Esophagus muscularis mucosa (tissue), 4 donors: ENCODE data around the gene TMEM79. TPM values are rescaled to one million over a fixed set of nuclear protein-coding genes. Genes with fewer than 3 reads are reported as not detected.

ENCODE experiments used
- DNase-seq: peaks from one replicate; pipeline ENCODE4 v3.0.0-alpha.2; 2017; ENCODE audit errors: extremely low spot score
- H3K27ac ChIP-seq, 4 donors: fragments of 200-600 bp; sonication (generic); replicated peaks in 1 of 4; 1 replicate in 3 of 4; 2 replicates in 1 of 4; pipeline ENCODE4 v1.5.1; 2016 to 2019; ENCODE audit warnings: mild to moderate bottlenecking in 1 of 4
- H3K27me3 ChIP-seq, 4 donors: fragments of 200-600 bp; sonication (generic); one replicate each; pipeline versions ENCODE4 v1.5.1 to v1.6.0; 2016 to 2019
- H3K36me3 ChIP-seq, 4 donors: fragments of 200-600 bp; sonication (generic); one replicate each; pipeline ENCODE4 v1.5.1; 2016 to 2019
- H3K4me1 ChIP-seq, 4 donors: fragments of 200-600 bp; sonication (generic); one replicate each; pipeline ENCODE4 v1.5.1; 2016 to 2019
- H3K4me3 ChIP-seq, 4 donors: fragments of 200-600 bp; sonication (generic); 1 replicate in 2 of 4; 2 replicates in 2 of 4; pipeline ENCODE4 v1.5.1; 2016 to 2019; ENCODE audit warnings: mild to moderate bottlenecking in 4 of 4, moderate library complexity in 1 of 4
- H3K9me3 ChIP-seq, 4 donors: fragments of 200-600 bp; sonication (generic); 1 replicate in 3 of 4; 2 replicates in 1 of 4; pipeline ENCODE4 v1.5.1; 2016 to 2019
- CTCF ChIP-seq, 3 experiments: fragments of 200-600 bp in 2 of 3; fragments of 450-650 bp in 1 of 3; sonication (generic) in 2 of 3; IDR thresholded peaks; one replicate each; pipeline ENCODE4 v1.5.1; 2017 to 2019; ENCODE audit warnings: antibody characterized with exemption in 3 of 3, mild to moderate bottlenecking in 2 of 3, moderate library complexity in 1 of 3
- EP300 ChIP-seq: sonication (generic); formaldehyde crosslinking; IDR thresholded peaks from one replicate; pipeline ENCODE4 v1.6.1; 2017; ENCODE audit warnings: antibody characterized with exemption
- POLR2A ChIP-seq: fragments of 450-650 bp; IDR thresholded peaks from one replicate; pipeline ENCODE4 v1.6.1; 2017; ENCODE audit warnings: antibody characterized with exemption, moderate library complexity, mild to moderate bottlenecking, low read depth
- POLR2AphosphoS5 ChIP-seq, 2 donors: sonication (generic); formaldehyde crosslinking; IDR thresholded peaks; one replicate each; pipeline ENCODE4 v1.6.1; 2017; ENCODE audit warnings: antibody characterized with exemption in 2 of 2
- WGBS: methylation state at CpG from one replicate; pipeline ENCODE4 v1.1.5; 2018; 5-methylcytosine and 5-hydroxymethylcytosine counted together
- intact Hi-C: fragments of 100-400 bp; cut with DNase I; formaldehyde crosslinking; loops from one replicate; pipeline ENCODE4 v1.15.1; 2023
- total RNA-seq, 4 donors: library from RNA; depleted of rRNA; stranded (reverse); fragments of >200 nt; gene quantifications; one replicate each; pipeline versions ENCODE4 v1.1.0 to v1.2.1, GENCODE V29; 2016

Gene TMEM79
- total RNA-seq, 4 donors from 2014 or later, result 0.99 to 3.2 (median 1.9) TPM

- H3K27ac ChIP-seq, result no peak overlapping the region
- no peaks in the 10 kb centered on the region for H3K9me3 ChIP-seq
- intact Hi-C loops, result no loop called here
- no peak for DNase-seq
- peaks cover 28 to 45% (median 44%) of the 10 kb centered on the region in 4 donors for H3K36me3 ChIP-seq
- peak overlapping the region; percentile 78 to 94 (median 88) for H3K4me3 ChIP-seq
- TF ChIP-seq POLR2A, result no peak
- TF ChIP-seq EP300, result no peak
- TF ChIP-seq POLR2AphosphoS5 (IDR thresholded peaks at IDR 0.05), result no peak
- TF ChIP-seq CTCF (IDR thresholded peaks at IDR 0.05), result no peak
- 74% methylated on average over 4 of the region's 4 CpGs for WGBS
- peaks cover 19 to 29% (median 25%) of the 10 kb centered on the region in 4 donors for H3K4me1 ChIP-seq
- H3K27me3 ChIP-seq, result no peaks in the 10 kb centered on the region
Observed at GRCh38 chr1:156336242-156336641, 52.1 kb downstream of the TMEM79 start.

GRCh38 chr1:156337052-156337887 lies 53.1 kb downstream of the TMEM79 start:
- TF ChIP-seq EP300 (no peak), POLR2A (no peak), POLR2AphosphoS5 (IDR thresholded peaks at IDR 0.05) (no peak), CTCF (IDR thresholded peaks at IDR 0.05) (no peak)
- H3K4me1 ChIP-seq, result peaks cover 19 to 29% (median 25%) of the 10 kb centered on the region in 4 donors
- peaks cover 18 to 35% (median 33%) of the 10 kb centered on the region in 4 donors for H3K36me3 ChIP-seq
- H3K4me3 ChIP-seq, result peak overlapping the region; percentile 78 to 94 (median 88)
- no peaks in the 10 kb centered on the region for H3K27me3 ChIP-seq
- intact Hi-C loops, result no loop called here
- H3K27ac ChIP-seq, result peak overlapping the region; percentile 82 to 90 (median 89)
- no peaks in the 10 kb centered on the region for H3K9me3 ChIP-seq
- WGBS, result 40% methylated on average over 34 of the region's 34 CpGs
- no peak for DNase-seq

- WGBS, result under 1% methylated on average over 14 of the region's 14 CpGs
- TF ChIP-seq POLR2AphosphoS5 (IDR thresholded peaks at IDR 0.05) (no peak), EP300 (no peak), POLR2A (no peak)
- no peak for DNase-seq
- intact Hi-C loops, result no loop called here
- Histone ChIP-seq H3K4me3 (peak overlapping the region; percentile 78 to 94 (median 88)), H3K27ac (peak overlapping the region; percentile 82 to 90 (median 89)), H3K9me3 (no peaks in the 10 kb centered on the region), H3K36me3 (peaks cover 12 to 29% (median 28%) of the 10 kb centered on the region in 4 donors), H3K4me1 (peaks cover 19 to 29% (median 25%) of the 10 kb centered on the region in 4 donors), H3K27me3 (no peaks in the 10 kb centered on the region)
Observed at GRCh38 chr1:156337888-156338179, 53.7 kb downstream of the TMEM79 start.

- intact Hi-C loops, result no loop called here
- WGBS, result under 1% methylated on average over 27 of the region's 47 CpGs
- peak within 1 kb of the TSS; percentile 82 to 90 (median 89) for H3K27ac ChIP-seq
- peak within 1 kb of the TSS; percentile 78 to 94 (median 88) for H3K4me3 ChIP-seq
- H3K27me3 ChIP-seq, result no peaks in the 10 kb centered on the region
- TF ChIP-seq CTCF (IDR thresholded peaks at IDR 0.05) (no peak), POLR2AphosphoS5 (IDR thresholded peaks at IDR 0.05) (peak; percentile 87 to 89), EP300 (no peak), POLR2A (no peak)
- H3K4me1 ChIP-seq, result peaks cover 19 to 29% (median 25%) of the 10 kb centered on the region in 4 donors
- peaks cover 9 to 24% (median 23%) of the 10 kb centered on the region in 4 donors for H3K36me3 ChIP-seq
- no peaks in the 10 kb centered on the region for H3K9me3 ChIP-seq
- DNase-seq, result peak; percentile 100
Observed at GRCh38 chr1:156338180-156338976, 54.3 kb downstream of the TMEM79 start, which contains the start of the genes CCT3 and TSACC. TSS of gene CCT3 (minus strand) at chr1:156338292. CDS start at chr1:156338184, 108 bp downstream. TSS of gene TSACC (plus strand) at chr1:156338526. CDS start at chr1:156339758, 1,232 bp downstream.

Other genes starting within 250 kb of the TMEM79 start
- gene UBQLN4, start 230.5 kb upstream of the TMEM79 start, total RNA-seq, result 10 to 100 TPM; 17.4 to 33.3 (median 26.0) TPM
- gene LAMTOR2, start 229.5 kb upstream of the TMEM79 start, total RNA-seq, result 100 to 1,000 TPM in 1 of 4 donors, 10 to 100 TPM in 3; 59.3 to 106 (median 75.5) TPM
- not detected for gene RAB25, start 223.2 kb upstream of the TMEM79 start, total RNA-seq
- gene MEX3A, start 201.9 kb upstream of the TMEM79 start, total RNA-seq, result 1 to 10 TPM in 1 of 4 donors, under 1 TPM in 3; under 0.01 to 1.6 (median 0.66) TPM
- 100 to 1,000 TPM; 311 to 589 (median 380) TPM for gene LMNA, start 169.6 kb upstream of the TMEM79 start, total RNA-seq
- gene SEMA4A, start 130.7 kb upstream of the TMEM79 start, total RNA-seq, result 1 to 10 TPM; 1.7 to 4.1 (median 2.6) TPM
- gene SLC25A44, start 90.2 kb upstream of the TMEM79 start, total RNA-seq, result 10 to 100 TPM in 3 of 4 donors, 1 to 10 TPM in 1; 8.3 to 18.2 (median 15.0) TPM
- 10 to 100 TPM; 45.0 to 60.4 (median 50.2) TPM for gene PMF1, start 71.3 kb upstream of the TMEM79 start, total RNA-seq
- 1 to 10 TPM in 1 of 4 donors, not detected in 3; 2.4 TPM for gene BGLAP, start 42.1 kb upstream of the TMEM79 start, total RNA-seq
- gene PAQR6, start 36.3 kb upstream of the TMEM79 start, total RNA-seq, result 1 to 10 TPM; 2.2 to 2.9 (median 2.7) TPM
- 10 to 100 TPM; 52.3 to 96.1 (median 69.4) TPM for gene SMG5, start 1.5 kb upstream of the TMEM79 start, total RNA-seq
- gene GLMP, start 11.4 kb downstream of the TMEM79 start, total RNA-seq, result 10 to 100 TPM; 27.0 to 47.8 (median 37.5) TPM
- gene VHLL, start 15.0 kb downstream of the TMEM79 start, total RNA-seq, result not detected
- gene CCT3, start 54.0 kb downstream of the TMEM79 start, total RNA-seq, result 100 to 1,000 TPM; 172 to 241 (median 222) TPM
- gene TSACC, start 54.2 kb downstream of the TMEM79 start, total RNA-seq, result not detected
- gene RHBG, start 84.9 kb downstream of the TMEM79 start, total RNA-seq, result not detected
- gene MEF2D, start 216.4 kb downstream of the TMEM79 start, total RNA-seq, result 100 to 1,000 TPM in 3 of 4 donors, 10 to 100 TPM in 1; 78.0 to 138 (median 115) TPM